AG10803 (cell line): ENCODE data around the gene CACNA1I.

Source experiments
- DNase-seq: peaks from one replicate; pipeline ENCODE4 v3.0.0; 2010; ENCODE audit warnings: low read depth
- H3K4me3 ChIP-seq: 2 replicates; pipeline ENCODE4 v1.5.1; 2011; ENCODE audit warnings: mild to moderate bottlenecking, low read length, control low read depth
- CTCF ChIP-seq: conservative IDR thresholded peaks from 2 replicates; pipeline ENCODE4 v1.5.1; 2011; ENCODE audit warnings: mild to moderate bottlenecking, low read length, control low read depth, inconsistent platforms

Gene CACNA1I

DNA sequence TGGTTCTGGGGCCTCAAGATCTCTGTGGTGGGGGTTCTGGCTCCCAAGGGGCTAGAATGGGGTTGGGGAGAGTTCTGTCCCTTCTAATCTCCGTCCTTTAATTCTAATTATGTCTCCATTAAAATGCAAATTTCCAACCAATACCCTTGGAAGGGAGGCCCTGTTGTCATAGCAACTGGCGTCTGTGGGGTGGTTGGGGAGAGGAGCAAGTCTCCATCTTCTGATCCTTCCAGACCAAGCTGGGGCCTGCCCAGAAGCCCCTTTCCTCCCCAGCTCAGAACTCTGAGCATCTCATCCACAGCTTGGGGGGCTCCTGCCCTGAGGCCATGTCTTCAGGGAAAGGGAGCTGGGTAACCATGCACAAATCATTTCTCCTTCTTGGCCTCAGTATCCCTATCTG, 32.6 kb upstream of the CACNA1I start:
- no peak overlapping the region for H3K4me3 ChIP-seq
- DNase-seq: no peak
- TF ChIP-seq CTCF: no peak

- TF ChIP-seq CTCF: peak; percentile 36
- DNase-seq: no peak
- H3K4me3 ChIP-seq: no peak overlapping the region
These were observed 27.5 kb upstream of the CACNA1I start for GRCh38 chr22:39543095-39543494.

DNA sequence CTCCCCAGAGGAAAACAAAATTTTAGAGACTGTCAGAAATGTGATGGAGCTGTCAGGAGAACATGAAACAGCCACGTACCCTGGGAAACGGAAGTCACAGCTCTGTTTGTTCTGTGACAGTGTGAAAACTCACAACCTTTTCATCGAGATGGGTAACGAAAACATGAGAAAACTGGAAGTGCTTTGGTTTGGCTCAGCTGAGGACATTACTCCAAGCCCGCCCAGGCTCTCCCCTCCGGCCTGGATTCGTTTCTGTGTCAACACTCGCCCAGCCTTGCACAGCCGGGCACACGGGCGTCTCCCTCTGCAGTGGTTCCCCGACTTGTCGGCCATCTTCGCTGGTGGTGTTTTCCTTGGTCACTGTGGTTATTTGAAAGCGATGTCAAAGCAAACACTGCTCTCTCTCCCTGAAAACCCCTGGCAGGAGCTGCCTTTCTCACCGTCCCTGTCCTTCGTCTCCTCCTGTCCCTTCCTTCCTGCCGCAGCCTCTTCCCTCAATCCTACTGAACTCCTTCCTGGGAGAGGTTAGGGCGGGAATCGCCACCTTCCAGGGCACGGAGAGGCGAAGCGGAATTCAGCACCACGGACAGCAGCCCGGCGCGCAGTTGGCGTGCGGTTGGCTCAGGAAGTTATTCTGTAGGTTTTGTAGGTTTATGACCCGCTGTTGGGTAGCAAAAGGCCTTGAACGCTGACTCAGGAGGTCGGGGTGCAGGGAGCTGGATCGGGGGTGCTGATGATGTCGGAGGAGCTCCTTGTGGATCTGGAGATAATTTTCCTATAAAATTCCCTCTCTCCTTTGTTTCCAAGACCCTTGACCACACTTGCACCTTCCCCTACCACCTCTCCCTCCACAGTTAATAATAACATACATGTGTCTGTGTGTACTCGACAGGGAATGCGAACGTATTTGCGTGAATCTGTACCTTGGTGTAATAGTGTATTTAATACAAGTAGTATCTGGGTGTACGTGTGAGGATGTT, 24.9 kb upstream of the CACNA1I start:
- DNase-seq: no peak
- no peak overlapping the region for H3K4me3 ChIP-seq
- TF ChIP-seq CTCF: no peak

- no peak for TF ChIP-seq CTCF
- H3K4me3 ChIP-seq: no peak overlapping the region
- no peak for DNase-seq
These were observed 23.5 kb upstream of the CACNA1I start for GRCh38 chr22:39546889-39547586.

DNA sequence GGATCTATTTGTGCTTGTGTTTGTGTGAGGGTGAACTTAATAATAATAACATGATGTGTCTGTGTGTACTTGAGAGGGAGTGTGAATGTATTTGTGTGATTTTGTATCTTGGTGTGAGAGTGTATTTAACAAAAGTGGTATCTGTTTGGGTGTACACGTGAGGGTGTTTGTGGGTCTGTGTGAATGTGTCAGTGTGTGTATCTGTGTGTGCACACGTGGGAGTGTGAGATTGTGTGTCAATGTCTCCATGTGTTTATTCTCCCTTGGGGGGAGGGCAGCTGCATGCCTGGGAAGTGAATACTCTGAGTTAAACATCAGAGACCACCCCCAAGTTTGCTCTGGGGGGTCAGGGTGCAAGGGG, 23.0 kb upstream of the CACNA1I start:
- TF ChIP-seq CTCF: no peak

DNA sequence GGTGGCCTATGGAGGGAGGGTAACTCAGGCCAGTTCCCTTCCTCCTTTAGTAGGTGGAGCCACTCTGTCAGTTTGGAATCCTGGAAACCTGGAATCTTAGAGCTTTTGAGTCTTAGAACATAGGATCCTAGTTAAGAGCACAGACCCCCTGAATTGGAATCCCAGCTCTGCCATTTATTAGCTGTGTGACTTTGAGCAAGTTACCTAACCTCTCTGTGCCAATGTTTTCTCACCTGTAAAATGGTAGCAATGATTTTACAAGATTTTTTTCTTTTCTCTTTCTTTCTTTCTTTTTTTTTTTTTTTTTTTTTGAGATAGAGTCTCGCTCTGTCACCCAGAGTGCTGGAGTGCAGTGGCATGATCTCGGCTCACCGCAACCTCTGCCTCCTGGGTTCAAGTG, 17.1 kb upstream of the CACNA1I start:
- no peak for DNase-seq
- no peak overlapping the region for H3K4me3 ChIP-seq
- no peak for TF ChIP-seq CTCF

More for the DNA sequence above, 23.0 kb upstream of the CACNA1I start:
- H3K4me3 ChIP-seq: no peak overlapping the region
- no peak for DNase-seq

GRCh38 chr22:39554151-39554550, 16.4 kb upstream of the CACNA1I start:
- TF ChIP-seq CTCF: no peak
- H3K4me3 ChIP-seq: no peak overlapping the region

More at GRCh38 chr22:39554151-39554550, 16.4 kb upstream of the CACNA1I start:
- no peak for DNase-seq
